Mesenchymal stem cell (in vitro differentiated cells and primary cell): Measurements from ENCODE around the gene RAB40C.
A peak's percentile ranks its signal among the peaks of the same experiment; 100 is the strongest.

ENCODE experiments used
- DNase-seq: peaks from one replicate; pipeline ENCODE4 v3.0.0-alpha.2; 2013
- H2AFZ ChIP-seq: one replicate; pipeline ENCODE4 v1.6.1; 2013; ENCODE audit warnings: low read depth, mild to moderate bottlenecking, control low read depth, inconsistent platforms, low read length, moderate library complexity
- H2AK5ac ChIP-seq: 2 replicates; pipeline ENCODE4 v1.6.1; 2013; ENCODE audit warnings: low read length, moderate library complexity, mild to moderate bottlenecking, inconsistent platforms; ENCODE audit not compliant: severe bottlenecking
- H2BK120ac ChIP-seq: one replicate; pipeline ENCODE4 v1.6.1; 2013; ENCODE audit warnings: low read depth, mild to moderate bottlenecking, inconsistent platforms, low read length, moderate library complexity
- H2BK12ac ChIP-seq, 2 experiments: one replicate each; pipeline ENCODE4 v1.6.1; 2013; ENCODE audit warnings: inconsistent platforms in 2 of 2, low read length in 2 of 2, mild to moderate bottlenecking in 2 of 2, moderate library complexity in 2 of 2, control low read depth in 1 of 2
- H2BK15ac ChIP-seq: one replicate; pipeline ENCODE4 v1.6.1; 2013; ENCODE audit warnings: mild to moderate bottlenecking, low read depth, inconsistent platforms; ENCODE audit not compliant: poor library complexity, severe bottlenecking
- H2BK5ac ChIP-seq: 2 replicates; pipeline ENCODE4 v1.6.1; 2013; ENCODE audit warnings: low read depth, mild to moderate bottlenecking, low read length, control low read depth, inconsistent platforms; ENCODE audit not compliant: poor library complexity, severe bottlenecking
- H3K14ac ChIP-seq, 2 experiments: one replicate each; pipeline ENCODE4 v1.6.1; 2013; ENCODE audit warnings: inconsistent platforms in 2 of 2, low read length in 2 of 2, control low read depth in 1 of 2, mild to moderate bottlenecking in 1 of 2, moderate library complexity in 1 of 2
- H3K18ac ChIP-seq, 2 experiments: one replicate each; pipeline ENCODE4 v1.6.1; 2013; ENCODE audit warnings: inconsistent platforms in 2 of 2, low read length in 2 of 2, control low read depth in 1 of 2, low read depth in 1 of 2, mild to moderate bottlenecking in 1 of 2
- H3K23ac ChIP-seq, 2 experiments: one replicate each; pipeline ENCODE4 v1.6.1; 2013; ENCODE audit warnings: inconsistent platforms in 2 of 2, low read length in 2 of 2, mild to moderate bottlenecking in 2 of 2, moderate library complexity in 2 of 2, control low read depth in 1 of 2
- H3K27ac ChIP-seq: 2 replicates; pipeline ENCODE4 v1.5.1; 2013; ENCODE audit warnings: mild to moderate bottlenecking, moderate library complexity, low read length, control low read depth, inconsistent platforms; ENCODE audit not compliant: poor library complexity, severe bottlenecking
- H3K27me3 ChIP-seq, 2 experiments: 2 replicates each; pipeline versions ENCODE4 v1.6.1 to v1.7.0; 2013; ENCODE audit warnings: low read length in 2 of 2, mild to moderate bottlenecking in 2 of 2, moderate library complexity in 2 of 2, control low read depth in 1 of 2, inconsistent platforms in 1 of 2; ENCODE audit not compliant: control insufficient read depth in 1 of 2, insufficient read depth in 1 of 2
- H3K36me3 ChIP-seq, 2 experiments: 2 replicates each; pipeline versions ENCODE4 v1.6.1 to v1.7.0; 2013; ENCODE audit warnings: low read length in 2 of 2, control low read depth in 1 of 2, inconsistent platforms in 1 of 2, low read depth in 1 of 2, mild to moderate bottlenecking in 1 of 2; ENCODE audit not compliant: insufficient read depth in 2 of 2, control insufficient read depth in 1 of 2
- H3K4ac ChIP-seq, 2 experiments: one replicate each; pipeline ENCODE4 v1.6.1; 2013; ENCODE audit warnings: inconsistent platforms in 2 of 2, low read length in 2 of 2, mild to moderate bottlenecking in 2 of 2, moderate library complexity in 2 of 2, control low read depth in 1 of 2, low read depth in 1 of 2
- H3K4me1 ChIP-seq: 2 replicates; pipeline ENCODE4 v1.6.1; 2013; ENCODE audit warnings: low read depth, low read length, control low read depth; ENCODE audit not compliant: control insufficient read depth, insufficient read depth
- H3K4me2 ChIP-seq: 2 replicates; pipeline ENCODE4 v1.6.1; 2013; ENCODE audit warnings: low read length, mild to moderate bottlenecking, inconsistent platforms; ENCODE audit not compliant: poor library complexity, severe bottlenecking
- H3K4me3 ChIP-seq, 2 experiments: 2 replicates each; pipeline versions ENCODE4 v1.5.1 to v1.7.0; 2013; ENCODE audit warnings: low read length in 2 of 2, mild to moderate bottlenecking in 2 of 2, control low read depth in 1 of 2, low read depth in 1 of 2; ENCODE audit not compliant: insufficient read depth in 1 of 2
- H3K79me1 ChIP-seq: replicated peaks from 2 replicates; pipeline ENCODE4 v1.6.1; 2013; ENCODE audit warnings: mild to moderate bottlenecking, control low read depth, low read length, inconsistent platforms; ENCODE audit not compliant: poor library complexity, severe bottlenecking
- H3K9ac ChIP-seq: 2 replicates; pipeline ENCODE4 v1.7.0; 2013; ENCODE audit warnings: mild to moderate bottlenecking, low read length, moderate library complexity
- H3K9me3 ChIP-seq: 2 replicates; pipeline ENCODE4 v1.7.0; 2013; ENCODE audit warnings: mild to moderate bottlenecking, low read length; ENCODE audit not compliant: control insufficient read depth
- H4K8ac ChIP-seq: one replicate; pipeline ENCODE4 v1.6.1; 2013; ENCODE audit warnings: inconsistent platforms, mild to moderate bottlenecking, low read length, moderate library complexity
- H4K91ac ChIP-seq: one replicate; pipeline ENCODE4 v1.6.1; 2013; ENCODE audit warnings: mild to moderate bottlenecking, low read length, inconsistent platforms
- WGBS: methylation state at CpG from one replicate; pipeline ENCODE4 v1.1.7; 2013; ENCODE audit warnings: mixed read lengths; 5-methylcytosine and 5-hydroxymethylcytosine counted together

Gene RAB40C

GRCh38 chr16:625117-625976 lies 35.5 kb downstream of the RAB40C start:
- no peaks in the 10 kb centered on the region for H3K27me3 ChIP-seq
- H2AK5ac ChIP-seq = no peak overlapping the region
- no peak overlapping the region for H3K4ac ChIP-seq
- no peak overlapping the region for H3K4me3 ChIP-seq
- no peak overlapping the region for H3K23ac ChIP-seq
- no peak overlapping the region for H2BK120ac ChIP-seq
- no peak overlapping the region for H3K18ac ChIP-seq
- H3K4me1 ChIP-seq = peaks cover 48% of the 10 kb centered on the region
- no peak overlapping the region for H3K9ac ChIP-seq
- H2BK5ac ChIP-seq = no peak overlapping the region
- H3K9me3 ChIP-seq = no peaks in the 10 kb centered on the region
- no peak overlapping the region for H2AFZ ChIP-seq
- WGBS = 96% methylated on average over 37 of the region's 37 CpGs
- peak overlapping the region; percentile 26 for H2BK15ac ChIP-seq
- H3K36me3 ChIP-seq = peaks cover 4 to 53% of the 10 kb centered on the region in 2 experiments
- no peak overlapping the region for H3K4me2 ChIP-seq
- peaks cover 26% of the 10 kb centered on the region for H3K79me1 ChIP-seq
- H4K91ac ChIP-seq = peak overlapping the region; percentile 28
- no peak overlapping the region for H4K8ac ChIP-seq
- DNase-seq = no peak
- H3K14ac ChIP-seq = no peak overlapping the region
- H2BK12ac ChIP-seq = peak overlapping the region in 1 of 2 experiments; percentile 10
- no peak overlapping the region for H3K27ac ChIP-seq

- peak overlapping the region in 1 of 2 experiments; percentile 82 for H2BK12ac ChIP-seq
- no peak overlapping the region for H3K23ac ChIP-seq
- H3K4me2 ChIP-seq = no peak overlapping the region
- DNase-seq = no peak
- H2BK120ac ChIP-seq = peak overlapping the region; percentile 54
- H2BK5ac ChIP-seq = no peak overlapping the region
- H2AFZ ChIP-seq = no peak overlapping the region
- H3K36me3 ChIP-seq = peaks cover 4 to 50% of the 10 kb centered on the region in 2 experiments
- peak overlapping the region; percentile 47 for H3K9ac ChIP-seq
- peaks cover 56% of the 10 kb centered on the region for H3K4me1 ChIP-seq
- peak overlapping the region in 1 of 2 experiments; percentile 61 for H3K14ac ChIP-seq
- WGBS = 96% methylated on average over 35 of the region's 35 CpGs
- H3K4ac ChIP-seq = peak overlapping the region in 1 of 2 experiments; percentile 17
- peak overlapping the region; percentile 59 for H2AK5ac ChIP-seq
- no peaks in the 10 kb centered on the region for H3K9me3 ChIP-seq
- H2BK15ac ChIP-seq = peak overlapping the region; percentile 26
- H3K27me3 ChIP-seq = no peaks in the 10 kb centered on the region
- peak overlapping the region in 1 of 2 experiments; percentile 88 for H3K18ac ChIP-seq
- no peak overlapping the region for H3K27ac ChIP-seq
- no peak overlapping the region for H3K4me3 ChIP-seq
- H3K79me1 ChIP-seq = peaks cover 23% of the 10 kb centered on the region
- H4K8ac ChIP-seq = no peak overlapping the region
- peak overlapping the region; percentile 78 for H4K91ac ChIP-seq
Measured at GRCh38 chr16:625977-626765, 36.3 kb downstream of the RAB40C start.

DNA sequence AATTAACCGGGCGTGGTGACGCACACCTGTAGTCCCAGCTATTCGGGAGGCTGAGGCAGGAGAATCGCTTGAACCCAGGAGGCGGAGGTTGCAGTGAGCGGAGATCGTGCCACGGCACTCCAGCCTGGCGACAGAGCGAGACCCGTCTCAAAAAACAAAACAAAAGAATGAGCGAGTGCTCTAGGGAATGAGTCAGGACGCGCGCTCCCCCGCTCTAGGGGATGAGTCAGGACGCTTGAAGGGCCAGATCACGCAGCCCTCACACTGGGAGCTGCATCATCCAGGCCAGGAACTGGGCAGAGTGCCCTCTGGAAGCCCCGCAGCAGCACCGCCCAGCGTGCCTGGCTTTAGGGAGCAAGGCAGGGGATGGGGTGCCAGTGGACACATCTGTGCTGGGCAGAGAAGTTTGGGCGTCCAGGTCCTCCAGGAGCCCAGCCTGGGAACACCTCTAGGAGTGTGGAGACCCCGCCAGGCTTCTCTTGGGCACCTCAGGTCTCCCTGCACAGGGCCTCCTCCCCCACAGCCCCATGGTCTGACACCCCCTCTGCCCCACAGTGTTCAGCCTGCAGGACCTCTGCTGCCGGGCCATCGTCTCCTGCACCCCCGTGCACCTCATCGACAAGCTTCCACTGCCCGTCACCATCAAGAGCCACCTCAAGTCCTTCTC lies 37.1 kb downstream of the RAB40C start:
- Histone ChIP-seq H3K23ac (no peak overlapping the region), H3K79me1 (peaks cover 16% of the 10 kb centered on the region), H3K27me3 (no peaks in the 10 kb centered on the region), H3K9ac (peak overlapping the region; percentile 47), H2BK15ac (no peak overlapping the region), H3K36me3 (peaks cover 4 to 44% of the 10 kb centered on the region in 2 experiments), H3K27ac (peak overlapping the region; percentile 6), H3K4me3 (no peak overlapping the region), H3K4me1 (peaks cover 55% of the 10 kb centered on the region), H3K14ac (no peak overlapping the region), H3K4me2 (no peak overlapping the region), H2BK5ac (no peak overlapping the region), H2AK5ac (no peak overlapping the region), H2BK120ac (no peak overlapping the region), H4K8ac (peak overlapping the region; percentile 57), H4K91ac (peak overlapping the region; percentile 18), H2BK12ac (peak overlapping the region in 1 of 2 experiments; percentile 1), H3K18ac (peak overlapping the region; percentile 16 to 66), H3K9me3 (no peaks in the 10 kb centered on the region), H2AFZ (no peak overlapping the region), H3K4ac (peak overlapping the region in 1 of 2 experiments; percentile 1)
- DNase-seq = peak; percentile 98
- WGBS = 41% methylated on average over 29 of the region's 29 CpGs
